Upper lobe of left lung (tissue), 4 donors: ENCODE measurements around the gene PSMD2.

Source experiments
- POLR2A ChIP-seq, 4 donors: fragments of 450-650 bp; IDR thresholded peaks; one replicate each; pipeline ENCODE4 v1.5.1; 2016 to 2017; ENCODE audit warnings: antibody characterized with exemption in 4 of 4, mild to moderate bottlenecking in 2 of 4
- POLR2AphosphoS5 ChIP-seq, 2 donors: sonication (generic); formaldehyde crosslinking; IDR thresholded peaks; one replicate each; pipeline ENCODE4 v1.5.1; 2017; ENCODE audit warnings: antibody characterized with exemption in 2 of 2
- TF ChIP-seq, protein P1 (sequence below), 6 experiments: fragments of 450-650 bp in 4 of 6; fragments of 200-600 bp in 2 of 6; sonication (generic) in 2 of 6; IDR thresholded peaks; one replicate each; pipeline ENCODE4 v1.5.1; 2016 to 2019; ENCODE audit warnings: antibody characterized with exemption in 6 of 6

DNA sequence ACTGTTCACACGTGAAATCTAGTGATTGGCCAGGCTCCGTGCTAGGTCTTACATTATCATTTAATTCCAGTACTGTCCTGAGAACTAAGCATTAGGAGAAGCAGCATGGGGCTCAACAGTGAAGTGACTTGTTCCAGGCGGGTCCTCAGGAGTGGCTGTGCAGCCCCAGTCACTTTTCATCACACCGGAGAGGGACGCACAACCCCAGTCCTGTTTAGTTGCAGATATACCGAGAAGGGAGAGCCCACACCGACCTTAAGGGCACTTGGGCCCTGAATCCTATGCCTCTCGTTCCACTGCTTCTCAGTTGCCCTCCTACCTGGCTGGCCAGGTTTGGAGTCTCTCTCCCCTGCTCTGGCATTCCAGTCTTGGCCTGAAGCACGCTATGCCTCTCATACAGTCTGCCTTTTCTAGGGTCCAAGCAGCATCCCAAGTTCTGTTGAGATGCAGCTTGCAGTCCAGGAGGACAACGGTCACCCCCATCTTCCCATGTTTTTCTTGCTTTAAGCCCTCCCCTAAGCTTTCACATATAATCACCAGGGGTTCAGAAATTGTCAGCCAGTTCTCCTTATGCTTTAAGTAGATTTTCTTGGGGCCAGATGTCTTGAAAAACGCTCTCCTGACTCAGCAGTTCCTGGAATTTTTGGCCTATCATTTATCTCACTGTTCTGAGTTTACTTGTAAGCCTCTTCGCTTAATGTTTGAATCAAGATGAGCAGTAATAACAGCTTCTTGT is 48.4 kb downstream of the PSMD2 start:
- TF ChIP-seq POLR2A (IDR thresholded peaks at IDR 0.05): no peak
- TF ChIP-seq, protein P1, sequence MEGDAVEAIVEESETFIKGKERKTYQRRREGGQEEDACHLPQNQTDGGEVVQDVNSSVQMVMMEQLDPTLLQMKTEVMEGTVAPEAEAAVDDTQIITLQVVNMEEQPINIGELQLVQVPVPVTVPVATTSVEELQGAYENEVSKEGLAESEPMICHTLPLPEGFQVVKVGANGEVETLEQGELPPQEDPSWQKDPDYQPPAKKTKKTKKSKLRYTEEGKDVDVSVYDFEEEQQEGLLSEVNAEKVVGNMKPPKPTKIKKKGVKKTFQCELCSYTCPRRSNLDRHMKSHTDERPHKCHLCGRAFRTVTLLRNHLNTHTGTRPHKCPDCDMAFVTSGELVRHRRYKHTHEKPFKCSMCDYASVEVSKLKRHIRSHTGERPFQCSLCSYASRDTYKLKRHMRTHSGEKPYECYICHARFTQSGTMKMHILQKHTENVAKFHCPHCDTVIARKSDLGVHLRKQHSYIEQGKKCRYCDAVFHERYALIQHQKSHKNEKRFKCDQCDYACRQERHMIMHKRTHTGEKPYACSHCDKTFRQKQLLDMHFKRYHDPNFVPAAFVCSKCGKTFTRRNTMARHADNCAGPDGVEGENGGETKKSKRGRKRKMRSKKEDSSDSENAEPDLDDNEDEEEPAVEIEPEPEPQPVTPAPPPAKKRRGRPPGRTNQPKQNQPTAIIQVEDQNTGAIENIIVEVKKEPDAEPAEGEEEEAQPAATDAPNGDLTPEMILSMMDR (IDR thresholded peaks at IDR 0.05): no peak
- no peak for TF ChIP-seq POLR2AphosphoS5 (IDR thresholded peaks at IDR 0.05)
